GM12865 (cell line): Measurements from ENCODE around the gene VTI1A.

Experiments used
- DNase-seq: peaks from one replicate; pipeline ENCODE4 v3.0.0; 2010; ENCODE audit warnings: low read depth
- H3K4me3 ChIP-seq: 2 replicates; pipeline ENCODE4 v1.5.1; 2011; ENCODE audit warnings: mild to moderate bottlenecking, low read depth, low read length, control low read depth
- CTCF ChIP-seq: IDR thresholded peaks from 2 replicates; pipeline ENCODE4 v1.5.1; 2011; ENCODE audit warnings: low read length, control low read depth, low read depth, inconsistent platforms; ENCODE audit not compliant: insufficient read depth; ENCODE audit errors: missing control alignments

VTI1A gene

GRCh38 chr10:112775381-112775780 lies 328.4 kb downstream of the VTI1A start:
- H3K4me3 ChIP-seq: no peak overlapping the region
- no peak for TF ChIP-seq CTCF
- DNase-seq: no peak

GRCh38 chr10:112775892-112776674 lies 329.1 kb downstream of the VTI1A start:
- DNase-seq: no peak

GRCh38 chr10:112778579-112778978 lies 331.6 kb downstream of the VTI1A start:
- DNase-seq: no peak
- no peak overlapping the region for H3K4me3 ChIP-seq
- TF ChIP-seq CTCF: no peak

More at GRCh38 chr10:112775892-112776674, 329.1 kb downstream of the VTI1A start:
- H3K4me3 ChIP-seq: no peak overlapping the region
- TF ChIP-seq CTCF: no peak

DNA sequence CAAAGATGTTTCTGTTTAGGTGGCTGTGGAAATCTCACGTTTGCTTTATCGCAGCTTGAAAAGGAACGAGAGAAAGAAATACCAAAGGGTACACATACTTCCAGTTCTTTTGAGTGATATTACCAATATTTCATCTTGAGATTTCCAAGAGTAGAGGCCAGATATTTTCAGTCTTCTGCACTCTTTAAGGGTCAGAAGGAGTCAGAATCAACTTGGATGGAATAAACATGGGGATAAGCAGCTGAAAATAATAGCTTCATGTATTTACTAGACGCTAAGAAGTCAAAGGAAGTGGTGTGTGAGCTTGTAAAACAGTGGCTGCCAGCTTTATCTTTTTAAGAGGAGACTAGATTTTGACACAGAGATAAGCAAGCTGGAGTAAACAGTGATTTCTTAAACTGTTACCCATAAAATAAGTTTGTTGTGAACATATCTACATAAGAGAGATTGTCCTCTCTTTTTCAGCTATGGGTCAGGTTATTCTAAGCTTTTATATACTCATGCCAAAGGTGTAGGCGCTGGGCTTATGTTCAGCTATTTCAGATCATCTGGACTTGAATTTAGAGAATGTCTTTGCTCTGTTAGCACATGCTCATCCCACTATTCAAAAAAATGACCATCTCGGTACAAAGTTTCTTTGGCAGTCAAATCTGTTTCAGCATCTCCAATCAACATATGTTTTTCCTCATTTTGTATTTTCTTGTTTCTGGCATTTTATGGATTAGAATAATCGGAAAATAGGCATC lies 332.2 kb downstream of the VTI1A start:
- no peak for TF ChIP-seq CTCF
- no peak for DNase-seq
- H3K4me3 ChIP-seq: no peak overlapping the region

- no peak overlapping the region for H3K4me3 ChIP-seq
- no peak for DNase-seq
- TF ChIP-seq CTCF: no peak
Observed at GRCh38 chr10:112782200-112782907, 335.3 kb downstream of the VTI1A start.

DNA sequence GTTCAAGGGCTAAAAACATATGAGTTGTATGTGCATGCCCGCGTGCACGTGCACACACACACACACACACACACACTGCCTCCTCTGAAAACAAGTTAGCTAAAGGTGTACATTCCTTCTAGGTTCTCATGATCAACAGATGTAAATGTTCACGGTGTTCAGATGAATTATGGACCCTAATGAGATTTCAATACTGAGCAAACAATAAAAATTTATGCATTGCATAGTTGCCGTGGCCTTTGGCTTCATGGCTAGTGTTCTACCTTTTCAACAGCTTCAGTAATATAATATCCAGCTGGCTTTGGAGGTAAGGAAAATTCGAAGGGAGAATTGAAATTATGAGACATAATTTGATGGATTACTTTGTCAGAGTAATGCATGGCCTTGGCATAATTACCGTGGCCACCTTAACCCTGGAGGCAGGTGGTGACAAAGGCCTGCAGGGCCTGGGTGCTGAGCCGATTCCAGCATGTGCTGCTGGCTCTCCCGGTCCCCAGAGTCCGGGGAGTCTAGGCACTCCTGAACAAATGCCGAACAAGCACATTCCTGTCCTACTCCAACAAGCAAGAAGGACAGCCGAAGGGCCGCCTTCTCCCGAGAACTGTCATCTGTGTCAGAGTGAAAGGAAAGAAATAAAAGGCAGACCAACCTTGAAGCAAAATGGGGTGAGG lies 336.5 kb downstream of the VTI1A start:
- DNase-seq: no peak
- TF ChIP-seq CTCF: no peak
- no peak overlapping the region for H3K4me3 ChIP-seq
